AML-193 (cell line): Measurements from ENCODE around the gene NKX6-1.

Experiments used
- DNase-seq, 2 experiments: peaks; one replicate each; lab custom pipeline; 2025; lab: John Stamatoyannopoulos, UW

The NKX6-1 gene

DNA sequence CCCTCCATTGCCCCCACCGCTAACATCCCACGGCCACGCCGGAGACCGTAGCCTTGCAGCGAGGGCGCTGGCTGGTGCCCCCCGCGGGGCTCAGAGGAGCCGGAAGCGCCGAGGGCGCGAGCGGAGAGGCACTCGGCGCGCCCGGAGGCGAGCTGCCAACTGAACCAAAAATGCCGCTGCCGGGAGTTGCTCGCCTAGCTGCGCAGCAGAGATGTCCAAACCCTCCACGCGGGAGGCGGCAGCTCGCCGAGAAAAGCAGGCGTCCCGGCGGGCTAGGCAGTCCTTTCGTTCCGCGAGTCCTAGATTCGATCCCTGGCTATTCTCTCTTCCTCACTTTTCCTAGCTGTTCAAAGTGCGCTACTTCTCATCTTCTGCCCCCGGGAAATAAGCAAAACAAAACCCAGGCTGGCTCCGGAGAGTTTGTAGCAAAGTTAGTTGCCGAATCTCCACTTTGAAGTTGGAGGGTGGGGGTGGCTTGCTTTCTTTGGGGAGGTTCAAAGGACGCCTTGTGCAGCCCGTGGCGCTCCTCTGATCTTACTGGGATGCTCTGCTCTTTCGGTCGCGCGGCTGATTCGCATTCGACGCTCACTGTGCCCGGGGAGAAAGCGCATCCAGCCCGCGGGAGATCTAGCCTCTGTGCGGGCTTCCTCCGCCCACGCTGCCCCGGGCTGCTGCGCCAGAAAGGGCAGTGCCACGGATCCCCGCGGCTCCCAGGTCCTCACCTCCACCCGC, 723 bp downstream of the NKX6-1 start:
- DNase-seq: no peak

DNA sequence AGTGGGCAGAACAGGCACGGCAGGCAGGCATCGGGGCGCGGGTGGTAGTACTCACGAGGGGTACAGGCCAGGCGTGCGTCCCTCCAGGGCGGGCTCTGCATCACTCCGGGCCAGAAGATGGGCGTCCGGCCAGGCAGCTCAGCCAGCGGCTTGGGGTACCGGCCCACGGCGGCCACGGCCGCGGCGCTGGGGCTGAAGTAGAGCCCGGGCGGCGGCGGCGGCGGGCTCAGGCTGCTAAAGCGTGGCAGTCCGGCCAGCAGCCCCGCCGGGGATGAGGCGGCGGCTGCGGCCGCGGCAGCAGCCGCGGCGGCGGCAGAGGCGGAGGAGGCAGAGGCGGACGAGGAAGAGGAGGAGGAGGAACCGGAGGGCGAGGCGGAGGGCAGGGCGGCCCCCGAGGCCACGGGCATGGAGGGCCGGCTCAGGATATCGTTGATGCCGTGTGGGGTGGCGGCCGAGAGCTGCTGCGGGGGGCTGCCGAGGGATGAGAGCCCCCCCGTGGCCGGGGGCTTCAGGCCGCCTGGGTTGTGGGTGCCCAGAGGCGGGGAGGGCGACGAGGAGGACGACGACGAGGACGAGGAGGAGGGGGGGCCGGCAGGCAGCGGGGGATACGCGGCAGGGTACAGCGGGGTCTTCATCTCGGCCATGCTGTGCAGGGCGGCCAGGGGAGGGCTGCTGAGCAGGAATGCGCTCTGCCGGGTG, 1.4 kb downstream of the NKX6-1 start:
- no peak for DNase-seq

DNA sequence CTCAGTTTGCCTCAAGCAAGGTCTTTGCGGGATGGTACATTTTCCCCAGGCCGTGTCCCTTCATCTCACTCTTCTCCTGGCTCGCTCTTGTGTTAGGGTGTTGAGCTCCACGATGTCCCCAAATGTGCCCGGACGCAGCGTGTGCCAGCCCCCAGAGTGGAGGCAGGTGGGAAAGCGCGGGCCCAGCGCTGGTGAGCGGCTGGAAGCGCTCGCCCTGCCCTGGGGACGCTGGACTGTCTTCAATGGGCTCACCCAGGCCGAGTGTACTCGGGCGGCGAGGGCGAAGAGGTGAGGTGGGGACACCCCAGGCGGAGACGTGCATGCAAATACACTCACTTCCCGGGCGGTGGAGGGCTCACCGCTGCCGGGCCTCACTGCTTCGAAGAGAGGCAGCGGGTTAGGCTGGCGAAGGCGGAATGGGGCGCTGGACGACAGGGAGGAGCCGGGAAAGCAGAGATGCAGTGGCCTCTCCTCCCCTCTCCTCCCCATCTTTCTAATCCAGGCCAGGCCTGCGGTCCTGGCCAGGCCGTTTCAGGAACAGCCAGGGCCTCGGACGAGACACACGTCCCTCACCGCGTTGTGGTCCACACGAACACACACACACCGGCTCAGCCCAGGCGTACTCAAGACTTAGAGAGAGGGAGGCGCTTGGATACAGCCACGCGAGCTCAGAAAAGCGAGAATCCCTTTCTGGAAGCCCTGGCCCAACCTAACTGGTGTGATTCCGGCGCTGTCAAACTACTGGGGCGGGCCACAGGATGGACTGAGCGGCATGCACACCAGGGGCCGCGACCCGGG, 2.2 kb downstream of the NKX6-1 start:
- DNase-seq: no peak

DNA sequence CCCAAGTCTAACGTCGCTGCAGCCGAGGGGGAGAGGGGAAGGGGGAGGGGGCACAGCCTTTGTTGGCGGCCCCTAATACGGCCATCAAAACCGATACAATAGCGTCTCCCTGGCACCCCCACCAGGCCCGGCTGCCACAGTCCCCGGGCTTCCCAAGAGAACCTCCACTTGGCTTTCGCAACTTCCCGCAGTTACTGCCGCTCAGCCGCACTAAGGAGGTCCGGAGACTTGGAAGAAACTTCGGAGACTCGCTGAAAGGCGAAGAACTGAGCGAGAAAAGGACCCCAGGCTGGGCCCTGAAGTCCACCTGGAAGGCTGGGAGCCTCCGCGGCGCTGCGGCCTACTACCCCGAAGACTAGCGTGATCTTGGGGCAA, 2.8 kb downstream of the NKX6-1 start:
- no peak for DNase-seq

DNA sequence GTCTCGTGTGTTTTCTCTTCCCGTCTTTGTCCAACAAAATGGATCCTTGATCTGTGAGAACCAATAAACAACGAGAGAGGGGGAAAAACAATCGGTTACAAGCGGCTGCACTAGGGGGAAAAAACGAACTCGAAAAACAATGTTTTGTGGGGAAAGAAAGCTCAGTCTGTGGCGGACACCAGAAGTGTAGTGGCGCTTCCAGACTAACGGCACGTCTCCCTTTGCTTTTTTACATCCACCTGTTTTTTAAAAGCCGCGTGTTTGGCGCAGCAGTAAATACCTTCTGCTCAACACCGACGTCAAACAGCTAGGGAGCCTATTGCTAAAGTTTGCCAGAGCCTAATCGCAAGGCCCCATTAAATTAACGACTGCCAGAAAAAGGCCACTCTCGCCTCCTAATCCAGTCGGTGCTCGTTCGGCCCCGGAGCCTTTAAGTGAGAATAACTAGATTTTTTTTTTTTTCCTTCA, 3.3 kb downstream of the NKX6-1 start:
- DNase-seq: no peak

DNA sequence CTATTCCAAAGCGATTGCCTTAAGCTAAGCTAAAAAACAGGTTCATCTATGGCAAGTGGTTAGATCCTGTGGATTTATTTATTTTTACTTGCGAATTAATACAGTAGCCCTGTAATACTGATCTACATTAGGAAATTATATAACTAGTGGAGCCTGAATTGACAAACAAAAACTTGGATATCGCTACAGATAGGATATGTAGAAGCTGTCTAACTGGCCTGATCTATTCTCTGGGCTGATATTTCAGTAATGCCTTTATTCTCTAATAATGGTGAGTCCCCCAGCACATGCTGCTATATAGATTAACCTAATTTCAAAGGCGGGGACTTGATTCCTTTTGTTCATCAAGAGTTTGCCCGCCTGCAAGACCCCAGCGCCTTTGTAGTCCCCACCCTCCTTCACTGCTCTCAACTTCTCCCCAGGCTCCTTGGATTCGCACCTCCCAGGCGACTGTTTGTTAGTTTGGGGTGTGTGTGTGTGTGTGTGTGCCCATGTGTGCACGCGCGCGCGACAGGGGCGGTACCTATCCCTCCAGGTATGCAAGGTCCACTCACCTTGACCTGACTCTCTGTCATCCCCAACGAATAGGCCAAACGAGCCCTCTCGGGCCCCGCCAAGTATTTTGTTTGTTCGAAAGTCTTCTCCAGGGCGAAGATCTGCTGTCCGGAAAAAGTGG, 3.8 kb downstream of the NKX6-1 start:
- no peak for DNase-seq

DNA sequence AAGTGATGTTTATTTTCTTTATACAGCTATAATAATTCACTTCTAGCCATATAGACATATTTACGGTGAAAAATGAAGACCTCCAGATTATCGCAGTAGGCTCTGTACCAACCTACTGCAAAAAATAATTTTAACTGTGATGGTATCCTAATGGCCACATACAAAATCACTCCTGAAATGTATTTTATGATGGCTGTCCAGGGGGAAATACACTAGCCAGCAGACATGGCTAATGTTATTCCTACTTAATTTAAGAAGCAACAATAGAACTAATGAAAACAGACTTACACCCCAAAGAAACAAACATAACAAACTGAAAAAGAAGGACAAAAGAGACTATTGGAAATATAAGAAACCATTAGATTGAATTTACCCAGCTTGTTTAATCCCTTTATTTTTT, 4.6 kb downstream of the NKX6-1 start:
- DNase-seq: no peak

DNA sequence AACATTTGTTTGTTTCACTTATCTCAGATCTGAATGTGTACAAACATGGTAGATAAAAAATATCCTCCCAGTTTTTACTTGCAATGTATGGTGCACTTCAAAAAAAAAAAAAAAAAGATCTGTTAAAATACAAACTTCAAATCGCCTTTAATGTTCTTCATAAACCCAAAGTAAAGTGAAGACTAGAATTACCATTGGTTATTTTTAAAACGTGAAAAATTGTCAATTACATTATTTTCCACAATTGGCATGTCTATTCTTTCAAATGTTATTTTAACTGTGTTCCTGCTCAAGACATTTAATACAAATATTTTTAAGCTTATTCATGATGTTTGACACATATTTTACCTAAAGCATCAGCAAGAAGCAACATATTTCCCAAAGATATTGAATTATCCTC, 5.0 kb downstream of the NKX6-1 start:
- no peak for DNase-seq

DNA sequence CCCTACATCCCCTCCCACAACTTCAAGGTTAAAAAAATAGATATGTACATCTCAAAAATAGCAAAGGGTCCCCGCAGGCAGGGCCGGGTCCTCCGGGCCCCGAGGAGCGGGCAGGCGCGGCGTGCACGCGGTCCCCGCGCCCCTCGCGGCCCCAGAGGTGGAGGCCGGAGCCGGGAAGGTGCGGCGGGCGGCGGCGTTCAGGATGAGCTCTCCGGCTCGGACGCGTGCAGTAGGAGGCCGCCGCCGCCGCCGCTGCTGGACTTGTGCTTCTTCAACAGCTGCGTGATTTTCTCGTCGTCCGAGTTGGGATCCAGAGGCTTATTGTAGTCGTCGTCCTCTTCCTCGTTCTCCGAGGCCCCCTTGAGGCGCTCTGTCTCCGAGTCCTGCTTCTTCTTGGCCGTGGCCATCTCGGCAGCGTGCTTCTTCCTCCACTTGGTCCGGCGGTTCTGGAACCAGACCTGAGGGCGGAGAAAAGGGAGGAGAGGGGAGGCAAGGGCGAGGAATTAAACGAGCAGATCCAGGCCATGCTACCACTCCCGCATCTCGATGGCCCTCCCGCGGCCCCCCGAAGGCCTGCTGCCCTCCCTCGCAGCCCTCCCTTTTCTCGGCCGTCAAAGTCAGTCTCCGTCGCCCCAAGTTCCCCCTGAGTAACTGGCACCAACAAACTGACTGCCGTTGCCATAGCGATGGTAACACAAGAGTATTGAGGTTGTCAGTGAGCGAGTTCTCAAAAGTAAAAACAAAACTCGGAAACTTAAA, 5.8 kb downstream of the NKX6-1 start:
- DNase-seq: no peak

DNA sequence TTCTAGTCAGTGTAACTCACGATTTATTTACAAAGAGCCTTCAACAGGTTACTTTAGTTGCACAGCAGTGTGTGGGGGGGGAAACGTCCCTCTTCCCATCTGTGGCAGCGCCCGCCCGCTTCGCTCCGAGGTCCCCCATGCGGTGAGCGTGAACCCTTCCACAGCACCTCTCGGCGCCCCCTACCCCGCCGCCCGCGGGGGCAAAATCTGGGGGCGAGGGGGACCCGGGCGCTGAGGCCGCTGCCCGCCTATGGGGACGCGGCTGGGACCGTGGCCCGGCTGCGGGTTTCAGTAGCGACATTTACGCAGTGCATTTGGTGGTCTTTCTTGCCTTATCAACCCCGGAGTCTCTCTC, 6.4 kb downstream of the NKX6-1 start:
- no peak for DNase-seq

DNA sequence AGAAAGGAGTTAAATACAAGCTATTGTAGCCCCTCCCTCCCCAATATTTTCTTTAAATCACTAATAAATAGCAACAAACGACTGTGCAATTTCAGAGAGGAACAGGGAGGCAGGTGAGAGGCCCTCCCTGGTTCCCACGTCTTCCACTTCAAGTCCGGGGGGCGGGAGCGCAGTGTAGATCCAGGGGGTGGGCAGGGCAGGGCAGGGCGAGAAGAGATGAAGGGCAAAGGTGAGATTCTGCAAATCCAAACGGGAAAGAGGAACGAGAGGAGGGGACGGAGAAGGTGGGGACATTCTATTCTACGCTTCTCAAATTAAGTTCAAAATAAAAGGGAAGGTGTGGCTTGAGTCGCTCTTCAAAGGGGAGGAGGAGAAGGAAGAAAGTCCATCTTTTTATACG, 6.8 kb downstream of the NKX6-1 start:
- no peak for DNase-seq

DNA sequence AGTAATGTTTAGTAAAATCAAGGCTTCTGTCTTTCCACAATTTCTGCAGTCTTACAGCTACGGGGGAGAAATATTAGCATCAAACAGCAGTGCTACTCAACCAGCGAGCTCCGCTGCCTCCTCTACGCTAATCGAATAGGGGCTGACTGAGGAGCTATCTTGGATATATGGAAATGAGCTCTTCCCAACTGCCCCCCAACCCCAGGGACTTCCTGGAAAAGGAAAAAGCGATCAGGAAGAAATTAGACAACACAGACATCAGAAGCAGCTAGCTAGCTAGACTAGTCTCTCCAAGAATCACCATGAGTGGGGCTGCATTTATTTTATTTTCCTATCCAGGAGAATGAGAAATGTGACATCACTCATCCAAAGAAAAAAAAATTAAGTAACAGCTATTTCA, 7.6 kb downstream of the NKX6-1 start:
- DNase-seq: no peak

DNA sequence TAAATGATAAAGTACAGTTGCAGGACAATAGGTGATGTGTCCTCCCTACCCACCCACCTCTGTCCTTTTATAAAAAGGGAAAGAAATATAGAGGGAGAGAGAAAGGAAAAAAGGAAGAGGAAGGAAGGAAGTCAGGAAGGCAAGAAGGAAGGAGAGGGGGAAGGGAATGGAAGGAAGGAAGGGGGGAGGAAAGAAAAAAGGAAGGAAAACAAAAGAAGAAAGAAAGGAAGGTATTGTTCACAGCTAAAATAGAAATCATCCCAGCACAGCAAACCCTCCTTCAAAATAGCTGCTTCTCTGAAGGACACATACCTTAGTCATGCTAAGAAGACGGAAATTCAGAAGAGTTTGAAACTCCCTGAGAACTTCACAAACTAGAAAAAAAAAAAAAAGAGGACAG, 8.4 kb downstream of the NKX6-1 start:
- DNase-seq: no peak

DNA sequence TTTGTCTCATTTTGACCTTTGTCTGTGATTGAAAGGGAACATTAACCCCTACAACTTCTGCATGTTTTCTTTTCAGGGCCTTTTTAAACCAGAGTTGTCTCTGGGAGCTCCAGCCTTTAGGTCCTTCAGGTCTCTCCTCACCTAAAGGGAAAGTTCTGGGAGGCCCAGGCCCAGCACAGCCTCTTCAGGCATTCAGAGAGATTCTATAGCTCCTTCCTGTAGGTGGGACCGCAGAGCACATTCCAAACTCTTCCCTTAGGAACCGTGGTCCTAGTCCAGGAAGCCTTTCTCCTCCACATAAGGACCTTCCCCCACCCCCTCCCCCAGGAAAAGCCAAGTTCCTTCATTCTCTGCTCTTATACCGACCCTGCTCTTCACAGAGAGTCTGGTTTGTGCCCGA, 14.9 kb downstream of the NKX6-1 start:
- DNase-seq: no peak

DNA sequence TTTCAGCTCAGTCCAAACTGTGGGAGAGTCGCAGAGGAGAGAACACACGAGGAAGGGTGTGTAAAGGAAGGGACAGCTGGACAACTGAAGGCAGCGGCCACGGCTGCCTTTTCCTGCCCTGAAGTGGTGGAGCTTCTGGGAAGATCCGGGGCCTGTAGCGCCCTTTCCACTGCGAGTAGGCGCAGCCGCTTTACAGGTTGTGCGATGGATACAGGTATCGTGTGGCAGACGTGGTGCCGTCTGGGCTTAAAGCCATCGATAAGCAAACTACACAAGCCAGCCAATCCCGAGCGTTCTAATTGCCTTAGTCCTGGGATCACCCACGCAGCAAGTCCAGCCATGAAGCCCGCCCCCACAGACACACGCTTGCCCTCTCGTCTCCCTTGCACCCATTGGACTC, 15.4 kb downstream of the NKX6-1 start:
- DNase-seq: no peak

DNA sequence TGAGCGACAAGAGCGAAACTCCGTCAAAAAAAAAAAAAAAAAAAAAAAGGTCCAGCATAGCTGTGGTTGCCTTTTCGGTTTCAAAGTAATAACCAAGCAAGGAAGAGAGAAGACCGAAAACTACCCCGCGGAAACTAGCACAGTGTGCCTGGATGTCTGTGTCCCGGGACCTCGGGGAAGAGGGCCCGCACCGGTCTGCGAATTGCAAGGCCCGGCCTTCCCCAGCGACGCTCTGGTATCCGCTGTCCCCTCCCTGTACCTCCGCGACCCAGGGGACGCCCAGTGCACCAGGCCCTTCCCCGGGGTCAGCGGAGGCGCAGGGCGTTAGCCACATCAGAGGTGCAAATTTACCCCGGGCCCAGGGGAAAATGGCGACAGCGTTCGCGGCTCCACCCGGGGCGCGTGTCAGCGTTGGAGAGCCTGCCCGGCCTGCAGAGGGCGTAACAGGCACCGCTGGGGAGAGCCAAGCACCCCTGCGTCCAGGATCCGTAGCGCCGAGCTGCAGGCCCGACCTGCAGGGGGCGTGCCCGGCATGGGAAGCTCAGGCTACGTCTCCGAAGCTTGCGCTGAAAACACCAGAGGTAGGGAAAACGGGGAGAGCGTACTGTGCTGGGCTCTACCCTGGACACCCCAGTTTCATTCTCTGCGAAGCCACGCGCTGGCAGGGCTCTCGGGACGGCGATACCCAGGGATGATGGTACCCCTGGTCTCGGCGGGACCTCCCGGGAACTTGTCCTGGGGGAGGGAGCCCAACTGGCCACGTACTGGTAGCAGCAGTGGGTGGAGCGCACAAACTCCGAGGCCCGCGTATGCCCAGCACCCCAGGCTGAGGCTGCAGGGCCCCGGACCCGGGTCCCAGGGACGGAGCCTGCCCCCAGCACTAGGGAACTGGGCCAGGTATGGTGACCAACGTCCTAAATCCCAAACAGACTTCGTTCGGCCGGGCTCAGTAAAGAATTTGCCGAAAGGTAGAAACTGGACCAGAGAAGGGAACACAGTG, 16.2 kb downstream of the NKX6-1 start:
- no peak for DNase-seq

DNA sequence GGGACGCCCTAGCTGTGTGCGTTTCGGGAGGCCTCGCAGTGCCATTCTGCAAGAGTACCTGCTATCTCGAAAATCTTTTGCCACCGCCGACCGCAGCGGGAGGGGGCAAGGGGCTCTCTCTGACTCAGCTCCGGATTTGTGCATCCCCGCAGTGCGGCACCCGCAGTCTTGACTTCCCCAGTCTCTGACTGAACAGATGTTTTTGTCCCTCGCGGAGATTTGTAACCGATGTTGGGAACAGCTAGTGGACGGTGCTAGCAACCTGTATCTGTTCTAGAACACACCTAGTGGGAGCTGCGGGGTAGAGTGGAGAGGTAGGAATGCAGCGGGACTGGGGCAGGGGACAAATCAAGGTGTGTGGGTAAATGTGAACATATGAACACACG, 17.2 kb downstream of the NKX6-1 start:
- DNase-seq: no peak

DNA sequence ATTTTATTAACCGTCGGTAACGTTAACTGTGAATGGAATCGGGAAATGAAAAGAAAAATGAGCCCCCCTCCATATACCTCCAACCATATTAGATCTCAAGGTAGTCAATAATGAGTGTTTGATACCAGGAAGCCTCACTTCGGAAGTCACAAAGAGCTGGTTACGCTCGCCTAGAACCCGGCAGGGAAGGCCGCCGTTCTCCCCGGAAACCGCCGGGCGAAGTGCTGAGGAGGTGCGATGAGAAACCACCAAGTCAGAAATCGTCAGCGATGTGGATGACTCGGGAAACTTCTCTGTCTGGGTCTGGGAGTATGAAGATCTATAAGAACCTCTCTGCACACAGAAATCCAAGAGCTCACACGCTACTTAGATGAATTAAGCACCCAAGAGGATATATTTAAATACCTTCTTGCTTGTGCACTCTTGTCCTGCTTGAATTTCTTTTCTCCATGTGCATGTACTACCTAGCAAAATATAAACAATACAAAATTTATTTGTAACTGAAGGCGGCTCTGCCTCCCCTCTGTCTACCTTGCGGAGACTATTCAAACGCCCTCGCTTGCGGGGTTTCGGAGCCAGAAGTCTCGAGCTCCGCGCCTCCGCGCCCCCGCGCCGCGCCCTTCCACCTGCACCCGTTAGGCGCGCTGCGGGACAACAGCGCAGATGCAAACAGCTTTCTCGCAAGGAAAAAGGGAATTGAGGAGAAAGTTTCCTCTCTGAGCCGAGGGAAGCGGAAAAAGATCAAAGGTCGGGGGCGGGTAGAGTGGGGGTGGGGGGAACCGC, 17.8 kb downstream of the NKX6-1 start:
- no peak for DNase-seq

DNA sequence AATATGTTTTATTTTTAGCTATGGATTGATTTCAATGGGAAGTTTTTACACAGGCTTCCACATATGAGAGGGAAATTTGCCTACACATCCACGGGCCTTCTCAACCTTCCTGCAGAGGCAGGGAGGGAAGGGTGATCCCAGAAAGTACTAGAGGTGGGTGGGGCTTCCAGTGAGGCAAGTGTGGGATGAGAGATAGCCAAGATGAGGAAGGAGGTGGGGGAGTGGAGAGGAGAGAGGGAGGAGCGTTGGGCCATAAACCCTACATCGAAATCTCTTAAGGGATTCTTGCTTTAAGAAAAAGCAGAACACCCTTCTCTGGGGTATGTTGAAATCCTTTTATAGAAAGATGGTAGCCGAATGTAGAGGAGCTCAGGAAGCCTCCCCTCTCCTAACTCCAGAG, 19.0 kb downstream of the NKX6-1 start:
- DNase-seq: no peak

DNA sequence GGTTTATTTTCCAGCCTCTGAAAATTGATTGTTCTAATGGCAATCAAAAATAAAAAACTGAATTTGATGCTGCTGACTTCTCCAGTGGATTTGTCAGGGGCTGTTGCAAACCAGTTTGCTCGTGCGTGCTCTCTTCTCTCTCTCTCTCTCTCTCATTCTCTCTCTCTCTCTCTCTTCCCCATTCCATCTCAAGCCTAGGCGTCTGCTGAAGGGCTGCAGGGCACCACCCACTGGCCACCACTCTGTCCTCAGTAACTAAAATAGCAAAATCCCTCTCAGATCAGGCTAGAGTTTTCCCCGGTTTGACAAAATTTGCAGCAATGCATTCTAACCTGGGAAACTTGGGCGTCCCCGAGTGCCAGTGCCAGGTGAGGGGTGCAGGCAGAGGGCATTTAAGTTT, 19.4 kb downstream of the NKX6-1 start:
- no peak for DNase-seq
